ENCODE measurements around the gene HOXA11.

HOXA11 gene

GRCh38 chr7:27205325-27206280, 20.6 kb upstream of the HOXA11 start:
- DNase-seq (ENCODE audit: low spot score) = no peak

GRCh38 chr7:27204851-27205322, 19.9 kb upstream of the HOXA11 start:
- no peak for DNase-seq (ENCODE audit: low spot score)

- no peak for DNase-seq (ENCODE audit: low spot score)
Measured at GRCh38 chr7:27203964-27204594, 19.0 kb upstream of the HOXA11 start.

GRCh38 chr7:27203365-27203953, 18.4 kb upstream of the HOXA11 start:
- no peak for DNase-seq (ENCODE audit: low spot score)

- no peak for DNase-seq (ENCODE audit: low spot score)
Measured at GRCh38 chr7:27202862-27203134, 17.8 kb upstream of the HOXA11 start.

GRCh38 chr7:27202018-27202861, 17.2 kb upstream of the HOXA11 start:
- DNase-seq (ENCODE audit: low spot score) = no peak

GRCh38 chr7:27201580-27202017, 16.6 kb upstream of the HOXA11 start:
- no peak for DNase-seq (ENCODE audit: low spot score)

GRCh38 chr7:27200761-27201579, 15.9 kb upstream of the HOXA11 start:
- DNase-seq (ENCODE audit: low spot score) = no peak

- no peak for DNase-seq (ENCODE audit: low spot score)
Measured at GRCh38 chr7:27199849-27200760, 15.1 kb upstream of the HOXA11 start, which contains the start of gene HOXA13. Gene HOXA13 (minus strand): TSS chr7:27200091. CDS start chr7:27200077, 14 bp downstream.

- DNase-seq (ENCODE audit: low spot score) = no peak
Measured at GRCh38 chr7:27198871-27199801, 14.1 kb upstream of the HOXA11 start.

- DNase-seq (ENCODE audit: low spot score) = no peak
Measured at GRCh38 chr7:27198138-27198841, 13.3 kb upstream of the HOXA11 start.

GRCh38 chr7:27197137-27198042, 12.4 kb upstream of the HOXA11 start:
- no peak for DNase-seq (ENCODE audit: low spot score)

GRCh38 chr7:27196287-27196767, 11.3 kb upstream of the HOXA11 start:
- DNase-seq (ENCODE audit: low spot score) = peak; percentile 78

GRCh38 chr7:27194686-27195379, 9.8 kb upstream of the HOXA11 start:
- no peak for DNase-seq (ENCODE audit: low spot score)

- DNase-seq (ENCODE audit: low spot score) = no peak
Measured at GRCh38 chr7:27194002-27194352, 8.9 kb upstream of the HOXA11 start.

GRCh38 chr7:27193335-27194001, 8.4 kb upstream of the HOXA11 start:
- no peak for DNase-seq (ENCODE audit: low spot score)
